Stomach smooth muscle (tissue), 2 donors: Measurements from ENCODE around the gene PCDHA5.
"Not testable (repeated sequence)": the region's sequence is repeated elsewhere in the genome, so short reads cannot be mapped to it uniquely, and the experiment has no call there.

Experiments
- H3K27ac ChIP-seq: one replicate; pipeline ENCODE4 v1.7.0; 2013; ENCODE audit warnings: mild to moderate bottlenecking, low read length, inconsistent platforms
- H3K27me3 ChIP-seq, 2 donors: one replicate each; pipeline ENCODE4 v1.7.0; 2013; ENCODE audit warnings: low read length in 2 of 2; ENCODE audit not compliant: insufficient read depth in 2 of 2, control insufficient read depth in 1 of 2
- H3K36me3 ChIP-seq, 2 donors: one replicate each; pipeline ENCODE4 v1.7.0; 2013; ENCODE audit warnings: low read length in 2 of 2; ENCODE audit not compliant: control insufficient read depth in 2 of 2, insufficient read depth in 2 of 2
- H3K4me1 ChIP-seq: one replicate; pipeline ENCODE4 v1.7.0; 2013; ENCODE audit warnings: low read length; ENCODE audit not compliant: control insufficient read depth, insufficient read depth
- H3K4me3 ChIP-seq, 2 donors: one replicate each; pipeline ENCODE4 v1.7.0; 2013; ENCODE audit warnings: low read length in 2 of 2
- H3K9ac ChIP-seq, 2 donors: one replicate each; pipeline ENCODE4 v1.7.0; 2013; ENCODE audit warnings: low read length in 2 of 2, mild to moderate bottlenecking in 1 of 2
- H3K9me3 ChIP-seq, 2 donors: one replicate each; pipeline ENCODE4 v1.7.0; 2013; ENCODE audit warnings: low read length in 2 of 2; ENCODE audit not compliant: control insufficient read depth in 2 of 2
- donor health status: healthy.
- donor health status: Pancreatic carcinoma.

PCDHA5 gene

DNA sequence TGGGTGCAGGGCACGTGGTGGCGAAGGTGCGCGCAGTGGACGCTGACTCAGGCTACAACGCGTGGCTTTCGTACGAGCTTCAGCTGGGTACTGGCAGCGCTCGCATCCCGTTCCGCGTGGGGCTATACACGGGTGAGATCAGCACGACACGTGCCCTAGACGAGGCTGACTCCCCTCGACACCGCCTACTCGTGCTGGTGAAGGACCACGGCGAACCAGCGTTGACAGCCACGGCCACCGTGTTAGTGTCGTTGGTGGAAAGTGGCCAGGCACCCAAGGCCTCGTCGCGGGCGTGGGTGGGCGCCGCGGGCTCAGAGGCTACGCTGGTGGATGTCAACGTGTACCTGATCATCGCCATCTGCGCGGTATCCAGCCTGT lies 24.7 kb upstream of the PCDHA5 start:
- Histone ChIP-seq H3K4me3 (no peak overlapping the region), H3K9me3 (peaks cover 11 to 19% of the 10 kb centered on the region in 2 donors), H3K27ac (no peak overlapping the region), H3K9ac (no peak overlapping the region), H3K4me1 (no peaks in the 10 kb centered on the region), H3K27me3 (peaks cover 3 to 26% of the 10 kb centered on the region in 2 donors), H3K36me3 (no peaks in the 10 kb centered on the region)

- Histone ChIP-seq H3K4me3 (peak within 1 kb of the TSS; percentile 41 to 56), H3K9ac (no peak within 1 kb of the TSS), H3K27me3 (peaks cover 6 to 21% of the 10 kb centered on the region in 2 donors), H3K27ac (no peak within 1 kb of the TSS), H3K36me3 (no peaks in the 10 kb centered on the region), H3K9me3 (peaks cover 5 to 18% of the 10 kb centered on the region in 2 donors), H3K4me1 (no peaks in the 10 kb centered on the region)
Measured at GRCh38 chr5:140800816-140801493, 20.5 kb upstream of the PCDHA5 start, which contains the start of gene PCDHA3. PCDHA3 (plus strand) TSS chr5:140801057.

- H3K27ac ChIP-seq, result no peak overlapping the region
- peaks cover 6 to 21% of the 10 kb centered on the region in 2 donors for H3K27me3 ChIP-seq
- no peak overlapping the region for H3K9ac ChIP-seq
- H3K36me3 ChIP-seq, result no peaks in the 10 kb centered on the region
- no peaks in the 10 kb centered on the region for H3K4me1 ChIP-seq
- peaks cover 5 to 16% of the 10 kb centered on the region in 2 donors for H3K9me3 ChIP-seq
- H3K4me3 ChIP-seq, result peak overlapping the region; percentile 41 to 56
Measured at GRCh38 chr5:140801494-140801841, 19.9 kb upstream of the PCDHA5 start.

GRCh38 chr5:140802381-140802780 lies 19.0 kb upstream of the PCDHA5 start:
- Histone ChIP-seq H3K4me3 (peak overlapping the region in 1 of 2 donors; percentile 41), H3K27me3 (peaks cover 3 to 16% of the 10 kb centered on the region in 2 donors), H3K9me3 (peaks cover 5 to 10% of the 10 kb centered on the region in 2 donors)
- H3K4me1 ChIP-seq, H3K27ac ChIP-seq, H3K9ac ChIP-seq, H3K36me3 ChIP-seq: not testable (repeated sequence)

- peaks cover 3 to 16% of the 10 kb centered on the region in 2 donors for H3K27me3 ChIP-seq
- no peak overlapping the region for H3K4me3 ChIP-seq
- no peak overlapping the region for H3K27ac ChIP-seq
- H3K4me1 ChIP-seq, result no peaks in the 10 kb centered on the region
- peaks cover 5 to 10% of the 10 kb centered on the region in 2 donors for H3K9me3 ChIP-seq
- no peaks in the 10 kb centered on the region for H3K36me3 ChIP-seq
- H3K9ac ChIP-seq, result no peak overlapping the region
Measured at GRCh38 chr5:140802781-140803271, 18.6 kb upstream of the PCDHA5 start.

- H3K36me3 ChIP-seq, result no peaks in the 10 kb centered on the region
- no peaks in the 10 kb centered on the region for H3K4me1 ChIP-seq
- H3K27ac ChIP-seq, result no peak within 1 kb of the TSS
- peak within 1 kb of the TSS; percentile 46 to 55 for H3K4me3 ChIP-seq
- H3K9me3 ChIP-seq, result peaks cover 2 to 13% of the 10 kb centered on the region in 2 donors
- peaks cover 3 to 13% of the 10 kb centered on the region in 2 donors for H3K27me3 ChIP-seq
- H3K9ac ChIP-seq, result no peak within 1 kb of the TSS
Measured at GRCh38 chr5:140806834-140807775, 14.3 kb upstream of the PCDHA5 start, which contains the start of gene PCDHA4. PCDHA4 (plus strand) TSS chr5:140807068.

- not testable (repeated sequence) for H3K9me3 ChIP-seq, H3K4me1 ChIP-seq, H3K27me3 ChIP-seq, H3K9ac ChIP-seq, H3K36me3 ChIP-seq, H3K27ac ChIP-seq, H3K4me3 ChIP-seq
Measured at GRCh38 chr5:140808241-140808888, 13.0 kb upstream of the PCDHA5 start.

DNA sequence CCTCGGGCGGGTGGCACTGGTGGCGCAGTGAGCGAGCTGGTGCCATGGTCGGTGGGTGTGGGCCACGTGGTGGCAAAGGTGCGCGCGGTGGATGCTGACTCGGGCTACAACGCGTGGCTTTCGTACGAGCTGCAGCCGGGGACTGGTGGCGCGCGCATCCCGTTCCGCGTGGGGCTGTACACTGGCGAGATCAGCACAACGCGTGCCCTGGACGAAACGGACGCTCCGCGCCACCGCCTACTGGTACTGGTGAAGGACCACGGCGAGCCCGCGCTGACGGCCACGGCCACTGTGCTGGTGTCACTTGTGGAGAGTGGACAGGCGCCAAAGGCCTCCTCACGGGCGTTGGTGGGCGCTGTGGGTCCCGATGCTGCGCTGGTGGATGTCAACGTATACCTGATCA lies 12.5 kb upstream of the PCDHA5 start:
- H3K9ac ChIP-seq, result no peak overlapping the region
- H3K36me3 ChIP-seq, result no peaks in the 10 kb centered on the region
- no peak overlapping the region for H3K4me3 ChIP-seq
- H3K27ac ChIP-seq, result no peak overlapping the region
- H3K4me1 ChIP-seq, result no peaks in the 10 kb centered on the region
- H3K9me3 ChIP-seq, result peaks cover 2 to 7% of the 10 kb centered on the region in 2 donors
- H3K27me3 ChIP-seq, result no peaks in the 10 kb centered on the region

DNA sequence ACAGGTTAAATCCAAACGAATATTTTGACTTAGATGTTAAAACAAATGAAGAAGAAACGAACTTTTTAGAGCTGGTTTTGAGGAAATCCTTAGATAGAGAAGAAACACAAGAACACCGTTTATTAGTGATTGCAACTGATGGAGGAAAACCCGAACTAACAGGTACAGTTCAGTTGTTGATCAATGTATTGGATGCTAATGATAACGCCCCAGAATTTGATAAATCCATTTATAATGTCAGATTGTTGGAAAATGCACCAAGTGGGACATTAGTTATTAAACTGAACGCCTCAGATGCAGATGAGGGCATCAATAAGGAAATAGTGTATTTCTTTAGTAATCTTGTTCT lies 842 bp downstream of the PCDHA5 start:
- H3K4me3 ChIP-seq, result no peak overlapping the region
- no peaks in the 10 kb centered on the region for H3K36me3 ChIP-seq
- no peak overlapping the region for H3K9ac ChIP-seq
- peaks cover 9 to 15% of the 10 kb centered on the region in 2 donors for H3K27me3 ChIP-seq
- H3K4me1 ChIP-seq, result no peaks in the 10 kb centered on the region
- H3K9me3 ChIP-seq, result peaks cover 0 to 13% of the 10 kb centered on the region in 2 donors
- no peak overlapping the region for H3K27ac ChIP-seq

- not testable (repeated sequence) for H3K27ac ChIP-seq, H3K36me3 ChIP-seq, H3K4me1 ChIP-seq, H3K4me3 ChIP-seq, H3K9ac ChIP-seq
- Histone ChIP-seq H3K9me3 (peaks cover 0 to 13% of the 10 kb centered on the region in 2 donors), H3K27me3 (peaks cover 11 to 18% of the 10 kb centered on the region in 2 donors)
Measured at GRCh38 chr5:140822969-140823368, 1.6 kb downstream of the PCDHA5 start.
